Adipose tissue (tissue), 3 donors: ENCODE results near the gene LARP1B. TPM values are rescaled to one million over a fixed set of nuclear protein-coding genes. Genes with fewer than 3 reads are reported as not detected.
"Not testable (repeated sequence)": the region's sequence is repeated elsewhere in the genome, so short reads cannot be mapped to it uniquely, and the experiment has no call there.

Source experiments
- H3K27ac ChIP-seq: one replicate; pipeline ENCODE4 v1.5.1; 2013; ENCODE audit warnings: low read depth, low read length
- WGBS, 3 donors: extraction: QIAGEN DNeasy Blood & Tissue Kit; methylation state at CpG; one replicate each; pipeline ENCODE4 v1.1.7; 2013; 5-methylcytosine and 5-hydroxymethylcytosine counted together
- polyA plus RNA-seq, 3 donors: library from polyadenylated mRNA; stranded (reverse); fragments of 200-250 nt; gene quantifications; one replicate each; pipeline ENCODE4 v1.2.3, GENCODE V29; 2013
- donor health status: healthy with polysubstance abuse.
- donor health status: Bipolar disorder and iron deficiency.
- donor health status: healthy.

LARP1B gene
- polyA plus RNA-seq, 3 donors: 9.7 to 16.5 (median 10.6) TPM

DNA sequence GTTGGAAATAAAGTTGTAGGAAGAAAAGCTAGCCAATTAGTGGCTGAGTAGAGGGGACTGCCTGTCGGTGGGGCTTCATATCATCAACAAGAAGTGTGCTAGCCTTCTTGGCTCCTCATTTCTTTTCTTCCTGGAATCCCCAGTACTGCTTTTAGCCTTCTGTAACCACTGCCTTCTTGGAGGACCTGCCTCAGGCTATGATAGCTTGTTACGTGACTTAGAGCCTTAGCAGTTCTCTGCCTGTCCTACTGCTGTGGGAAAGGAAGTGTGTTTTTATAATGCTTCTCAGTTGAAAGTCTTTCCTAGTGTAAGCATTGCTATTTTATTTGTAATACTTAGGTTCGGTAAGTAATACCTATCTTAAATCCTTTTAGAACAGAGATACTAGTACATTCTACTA is 61.9 kb downstream of the LARP1B start:
- no peak overlapping the region for H3K27ac ChIP-seq
- WGBS, 3 donors: 82 to 97% (median 93%) methylated on average over 3 of the region's 3 CpGs

DNA sequence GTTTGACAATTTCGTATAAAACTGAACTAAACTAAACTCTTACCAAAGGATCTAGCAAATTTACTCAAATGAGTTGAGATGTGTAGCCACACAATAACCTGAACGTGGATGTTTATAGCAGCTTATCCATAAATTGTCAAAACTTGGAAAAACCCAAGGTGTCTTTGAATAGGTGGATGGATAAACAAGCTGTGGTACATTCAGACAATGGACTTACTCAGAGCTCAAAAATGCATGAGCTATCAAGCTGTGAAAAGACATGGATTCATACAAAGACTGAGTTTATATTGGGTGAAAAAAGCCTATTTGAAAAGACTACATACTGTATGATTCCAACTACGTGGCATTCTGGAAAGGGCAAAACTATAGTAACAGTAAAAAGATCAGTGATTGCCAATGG is 69.5 kb downstream of the LARP1B start:
- WGBS, 3 donors: 94 to 98% (median 95%) methylated on average over 3 of the region's 3 CpGs
- H3K27ac ChIP-seq: no peak overlapping the region

DNA sequence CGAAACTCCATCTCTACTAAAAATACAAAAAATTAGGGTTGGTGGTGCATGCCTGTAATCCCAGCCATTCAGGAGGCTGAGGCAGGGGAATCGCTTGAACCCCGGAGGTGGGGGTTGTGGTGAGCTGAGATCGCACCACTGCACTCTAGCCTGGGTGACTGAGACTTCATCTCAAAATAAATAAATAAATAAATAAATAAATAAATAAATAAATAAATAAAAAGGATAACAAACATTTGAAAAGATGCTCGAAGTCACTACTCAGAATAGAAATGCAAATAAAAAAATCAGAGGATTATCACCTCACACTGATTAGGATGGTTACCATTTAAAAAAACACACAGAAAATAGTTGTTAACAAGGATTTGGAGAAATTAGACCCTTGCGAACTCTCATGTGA is 73.8 kb downstream of the LARP1B start:
- 93 to 99% (median 97%) methylated on average over 6 of the region's 6 CpGs for WGBS, 3 donors
- no peak overlapping the region for H3K27ac ChIP-seq

DNA sequence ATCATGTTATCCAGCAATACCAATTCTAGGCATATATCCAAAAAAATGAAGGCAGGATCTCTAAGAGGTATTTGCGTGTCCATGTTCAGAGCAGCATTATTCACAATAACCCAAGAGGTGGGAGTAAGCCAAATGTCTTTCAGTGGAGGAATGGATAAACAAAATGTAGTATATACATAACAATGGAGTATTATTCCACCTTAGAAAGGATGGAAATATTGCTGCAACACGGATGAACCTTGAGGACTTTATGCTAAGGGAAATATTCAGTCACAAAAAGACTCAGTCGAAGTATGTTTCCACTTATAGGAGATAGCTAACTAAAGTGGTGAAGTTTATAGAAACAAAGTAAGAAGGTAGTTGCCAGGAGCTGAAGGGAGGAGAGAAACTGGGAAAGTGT is 74.3 kb downstream of the LARP1B start:
- H3K27ac ChIP-seq: no peak overlapping the region
- WGBS, 3 donors: 89 to 95% (median 95%) methylated on average over 3 of the region's 3 CpGs

DNA sequence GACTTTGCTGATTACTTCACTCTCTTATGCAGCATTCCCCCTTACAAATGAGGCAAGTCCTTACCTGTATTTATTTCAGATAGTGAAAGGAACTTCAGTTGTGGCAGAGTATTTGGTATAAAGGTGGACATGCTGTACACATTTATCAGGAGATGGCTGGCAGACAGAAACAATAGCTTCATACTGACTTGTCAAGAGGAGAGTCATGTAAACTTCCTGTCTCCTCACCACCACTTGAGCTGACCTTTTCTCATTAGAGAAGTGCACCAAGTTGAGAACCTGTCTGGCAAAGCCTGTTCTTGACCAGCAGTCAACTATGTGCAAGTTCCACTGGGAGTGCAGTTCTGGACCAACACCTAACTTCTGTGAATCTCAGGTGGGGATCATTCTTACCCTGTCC is 80.8 kb downstream of the LARP1B start:
- H3K27ac ChIP-seq: no peak overlapping the region

DNA sequence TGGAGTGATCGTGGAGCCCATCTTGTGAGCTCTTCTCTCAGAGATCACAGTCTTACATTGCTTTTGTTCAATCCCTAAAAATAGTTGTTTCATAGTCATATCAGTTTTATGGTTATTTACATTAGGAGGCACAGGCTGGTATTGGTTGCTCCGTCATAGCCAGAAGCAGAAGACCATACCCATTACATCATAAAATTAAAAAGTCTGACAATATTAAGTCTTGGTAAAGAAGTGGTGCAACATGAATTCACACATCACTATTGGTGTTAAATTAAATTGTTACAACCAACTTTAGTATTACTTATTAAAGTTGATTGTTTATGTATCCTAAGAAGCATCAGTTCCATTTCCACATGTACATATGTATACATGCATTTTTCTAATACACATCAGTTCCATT is 84.6 kb downstream of the LARP1B start:
- H3K27ac ChIP-seq: no peak overlapping the region
- WGBS, 3 donors: 97 to 98% (median 97%) methylated on average over 2 of the region's 2 CpGs

DNA sequence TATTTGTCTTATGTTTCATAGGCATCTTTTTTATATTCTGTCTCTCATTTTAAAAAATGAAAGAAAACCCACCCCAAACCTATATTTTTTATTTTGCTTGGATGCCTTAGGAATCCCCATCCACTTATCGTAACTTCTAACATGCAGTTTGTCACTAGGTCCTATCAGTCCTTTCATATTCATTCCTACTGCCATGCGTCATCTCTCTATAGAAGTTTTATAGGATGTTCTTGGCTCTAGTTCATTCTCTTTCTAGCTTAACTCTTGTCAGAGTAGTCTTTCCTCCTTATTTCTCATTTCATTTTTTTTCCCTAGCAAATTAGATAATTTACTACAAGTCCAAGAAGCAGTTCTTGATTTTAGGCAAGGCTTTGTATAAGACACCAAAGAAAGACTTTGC is 92.7 kb downstream of the LARP1B start:
- no peak overlapping the region for H3K27ac ChIP-seq
- 95 to 99% (median 96%) methylated on average over 2 of the region's 2 CpGs for WGBS, 3 donors

DNA sequence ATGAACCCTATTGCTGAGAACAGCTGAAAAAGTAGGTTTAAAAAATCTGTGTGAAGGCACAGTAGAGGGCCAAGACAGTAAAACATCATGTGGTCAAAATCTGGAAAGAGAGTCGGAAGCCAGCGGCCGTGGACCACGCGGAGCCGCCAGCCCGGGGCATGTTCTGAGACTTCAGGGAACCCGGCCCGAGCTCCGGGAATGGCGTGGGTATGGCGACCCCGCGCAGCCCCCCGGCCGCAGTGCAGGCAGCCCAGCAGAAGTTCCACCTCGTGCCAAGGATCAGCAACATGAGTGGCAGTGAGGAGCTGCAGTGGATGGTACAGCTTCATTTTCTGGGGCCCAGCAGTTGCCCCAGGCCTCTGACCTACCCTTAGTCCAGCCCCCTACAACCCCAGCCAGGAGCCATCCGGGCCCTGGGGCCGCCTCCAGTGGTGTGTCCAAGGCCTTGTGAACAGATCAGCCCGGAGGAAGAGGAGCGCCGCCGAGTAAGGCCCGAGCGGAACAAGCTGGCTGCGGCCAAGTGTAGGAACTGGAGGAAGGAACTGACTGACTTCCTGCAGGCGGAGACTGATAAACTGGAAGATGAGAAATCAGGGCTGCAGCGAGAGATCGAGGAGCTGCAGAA is 94.2 kb downstream of the LARP1B start:
- H3K27ac ChIP-seq: no peak overlapping the region
- 92 to 97% (median 93%) methylated on average over 29 of the region's 29 CpGs for WGBS, 3 donors

DNA sequence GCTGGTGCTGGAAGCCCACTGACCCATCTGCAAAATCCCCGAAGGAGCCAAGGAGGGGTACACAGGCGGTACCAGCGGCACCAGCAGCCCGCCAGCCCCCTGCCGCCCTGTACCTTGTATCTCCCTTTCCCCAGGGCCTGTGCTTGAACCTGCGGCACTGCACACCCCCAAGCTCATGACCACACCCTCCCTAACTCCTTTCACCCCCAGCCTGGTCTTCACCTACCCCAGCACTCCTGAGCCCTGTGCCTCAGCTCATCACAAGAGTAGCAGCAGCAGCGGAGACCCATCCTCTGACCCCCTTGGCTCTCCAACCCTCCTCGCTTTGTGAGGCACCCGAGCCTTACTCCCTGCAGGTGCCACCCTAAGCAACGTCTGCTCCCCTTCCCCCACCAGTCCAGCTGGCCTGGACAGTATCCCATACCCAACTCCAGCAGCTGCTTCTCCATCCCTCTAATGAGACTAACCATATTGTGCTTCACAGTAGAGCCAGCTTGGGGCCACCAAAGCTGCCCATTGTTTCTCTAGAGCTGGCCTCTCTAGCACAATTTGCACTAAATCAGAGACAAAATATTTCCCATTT is 94.9 kb downstream of the LARP1B start:
- H3K27ac ChIP-seq: no peak overlapping the region
- WGBS, 3 donors: 96 to 97% (median 97%) methylated on average over 10 of the region's 10 CpGs

DNA sequence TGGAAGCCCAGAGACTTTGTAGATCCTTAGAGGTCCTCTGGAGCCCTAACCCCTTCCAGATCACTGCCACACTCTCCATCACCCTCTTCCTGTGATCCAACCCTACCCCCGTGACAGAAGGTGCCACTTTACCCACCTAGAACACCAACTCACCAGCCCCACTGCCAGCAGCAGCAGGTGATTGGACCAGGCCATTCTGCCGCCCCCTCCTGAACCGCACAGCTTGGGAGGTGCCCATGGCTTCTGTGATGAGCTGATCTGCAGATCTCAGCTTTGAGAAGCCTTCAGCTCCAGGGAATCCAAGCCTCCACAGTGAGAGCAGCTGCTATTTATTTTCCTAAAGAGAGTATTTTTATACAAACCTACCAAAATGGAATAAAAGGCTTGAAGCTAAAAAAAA is 95.4 kb downstream of the LARP1B start:
- WGBS, 3 donors: 96 to 98% (median 97%) methylated on average over 3 of the region's 3 CpGs
- not testable (repeated sequence) for H3K27ac ChIP-seq

DNA sequence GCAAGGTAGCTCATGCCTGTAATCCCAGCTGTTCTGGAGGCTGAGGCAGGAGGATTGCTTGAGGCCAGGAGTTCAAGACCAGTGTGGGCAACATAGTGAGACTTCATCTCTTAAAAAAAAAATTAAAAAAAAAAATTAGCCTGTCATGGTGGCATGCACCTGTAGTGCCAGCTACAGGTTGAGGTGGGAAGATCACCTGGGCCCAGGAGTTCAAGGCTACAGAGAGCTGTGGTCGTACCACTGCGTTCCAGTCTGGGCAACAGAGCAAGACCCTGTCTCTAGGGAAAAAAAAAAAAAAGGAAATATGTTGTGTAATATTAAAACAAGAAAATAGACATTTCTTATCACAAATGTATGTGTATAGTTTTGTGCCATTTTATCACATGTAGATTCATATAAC is 97.8 kb downstream of the LARP1B start:
- H3K27ac ChIP-seq: no peak overlapping the region
- WGBS, 3 donors: 81 to 91% (median 85%) methylated on average over 2 of the region's 2 CpGs

DNA sequence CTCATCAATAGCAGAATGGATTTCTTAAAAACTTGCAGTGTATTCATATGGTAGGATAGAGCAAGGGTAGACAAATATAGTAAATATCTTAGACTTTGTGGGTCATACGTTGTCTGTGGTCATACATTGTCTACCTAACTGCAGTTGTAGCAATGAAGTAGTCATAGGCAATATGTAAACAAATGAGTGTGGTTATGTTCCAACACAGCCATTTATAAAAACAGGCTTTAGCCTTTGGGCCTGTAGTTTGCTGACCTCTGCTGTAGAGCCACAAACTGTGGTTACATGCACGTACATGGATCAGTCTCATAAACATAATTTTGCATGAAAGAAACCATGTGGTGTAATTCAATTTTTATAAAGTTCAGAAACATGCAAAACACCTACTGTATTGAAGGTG is 98.9 kb downstream of the LARP1B start:
- H3K27ac ChIP-seq: no peak overlapping the region
- WGBS, 3 donors: 79 to 87% (median 83%) methylated on average over 2 of the region's 2 CpGs

DNA sequence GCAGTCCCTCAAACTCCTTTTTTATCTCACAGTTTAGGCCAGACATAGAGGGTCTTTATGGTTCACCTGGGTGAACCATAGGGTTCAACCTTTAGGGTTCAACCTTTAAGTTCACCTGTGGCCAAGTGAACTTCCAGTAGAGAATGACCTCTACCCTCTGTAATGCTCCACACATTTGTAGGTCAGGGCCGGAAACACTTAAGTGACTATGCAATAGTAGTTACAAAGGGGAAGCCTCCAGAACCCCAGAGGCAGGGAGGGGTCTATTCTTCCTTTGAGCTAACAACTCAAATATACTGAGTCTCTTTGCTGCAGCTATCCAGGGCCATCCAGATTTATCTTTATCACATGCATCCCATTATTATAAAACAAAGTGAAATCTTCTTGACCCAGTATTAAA is 100.0 kb downstream of the LARP1B start:
- WGBS, 3 donors: 73 to 96% (median 75%) methylated on average over 1 of the region's 1 CpG

DNA sequence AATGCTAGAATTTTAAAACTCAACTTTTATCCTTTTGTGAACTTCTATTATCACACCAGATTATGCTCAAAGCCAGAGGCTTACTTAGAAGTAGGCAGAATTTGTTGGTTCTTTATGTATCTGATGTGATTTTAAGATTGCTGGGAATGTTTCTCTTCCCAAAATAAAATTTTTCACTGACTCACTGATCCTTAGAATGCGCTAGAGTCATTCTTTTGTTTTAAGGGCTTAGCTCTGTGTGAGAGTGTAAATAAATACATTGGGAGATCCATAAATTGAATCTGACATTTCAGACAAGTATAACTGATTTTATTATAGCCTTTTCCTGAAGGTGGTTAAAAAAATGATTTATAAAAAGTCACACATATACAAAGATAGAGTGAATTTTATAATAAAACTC is 101.3 kb downstream of the LARP1B start:
- H3K27ac ChIP-seq: no peak overlapping the region

More for the DNA sequence above, 100.0 kb downstream of the LARP1B start:
- no peak overlapping the region for H3K27ac ChIP-seq

DNA sequence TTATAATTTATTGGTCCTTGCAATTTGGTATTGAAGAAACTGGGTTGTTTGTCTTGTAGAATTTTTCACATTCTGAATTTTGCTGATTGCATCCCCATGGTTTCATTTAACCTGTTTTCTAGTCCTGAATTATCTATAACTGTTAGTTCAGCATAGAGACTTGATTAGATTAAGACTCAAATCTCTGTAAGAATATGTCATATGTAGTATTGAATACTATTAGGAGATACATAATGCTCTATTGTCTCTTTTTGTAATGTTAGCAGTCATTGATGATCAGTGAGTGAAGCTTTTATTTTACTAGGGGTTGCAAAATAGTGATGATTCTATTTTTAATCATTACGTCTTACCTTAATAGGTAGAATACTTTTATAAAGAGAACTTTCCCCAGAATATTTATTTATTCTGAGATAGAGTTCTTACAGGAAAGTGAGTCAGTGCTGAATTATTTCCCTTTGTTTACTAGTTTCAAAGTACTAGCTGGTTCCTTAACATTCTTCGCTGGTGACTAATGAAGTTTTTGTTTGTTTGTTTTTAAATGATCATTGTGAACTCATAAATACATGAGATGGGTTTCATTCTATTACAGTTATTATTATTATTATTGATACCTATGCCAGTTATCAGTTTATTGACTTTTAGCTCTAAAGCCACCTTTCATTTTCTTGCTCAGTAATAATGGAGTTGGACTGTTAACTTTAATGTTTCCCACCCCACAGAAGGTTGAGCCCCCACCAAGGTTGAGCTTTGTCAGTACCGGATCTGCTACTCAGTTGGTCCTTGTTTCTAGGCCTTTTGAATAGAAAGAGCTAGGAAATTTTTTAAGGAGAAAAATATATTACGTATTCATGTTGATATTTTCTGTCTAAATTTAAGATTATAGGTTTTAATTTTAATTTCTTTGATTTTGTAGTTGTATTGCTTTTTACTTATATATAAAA is 102.3 kb downstream of the LARP1B start:
- WGBS, 3 donors: 61 to 91% (median 69%) methylated on average over 4 of the region's 4 CpGs
- no peak overlapping the region for H3K27ac ChIP-seq

More for the DNA sequence above, 101.3 kb downstream of the LARP1B start:
- WGBS, 3 donors: 97 to 99% (median 97%) methylated on average over 1 of the region's 1 CpG

DNA sequence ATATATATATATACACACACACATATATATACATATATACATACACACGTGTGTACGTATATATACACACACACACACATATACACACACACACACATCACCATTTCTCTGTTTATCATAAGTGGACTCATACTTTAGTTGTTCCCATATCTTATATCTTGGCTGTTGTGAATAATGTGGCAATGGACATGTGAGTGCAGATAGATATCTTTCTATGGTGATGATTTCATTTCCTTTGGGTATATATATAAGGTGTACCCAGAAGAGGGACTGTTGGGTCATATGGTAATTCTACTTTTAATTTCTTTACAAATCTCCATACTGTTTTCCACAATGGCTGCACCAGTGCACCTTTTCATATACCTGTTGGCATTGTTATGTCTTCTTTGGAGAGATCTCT is 105.9 kb downstream of the LARP1B start:
- WGBS, 3 donors: 86 to 94% (median 93%) methylated on average over 2 of the region's 2 CpGs
- H3K27ac ChIP-seq: no peak overlapping the region

DNA sequence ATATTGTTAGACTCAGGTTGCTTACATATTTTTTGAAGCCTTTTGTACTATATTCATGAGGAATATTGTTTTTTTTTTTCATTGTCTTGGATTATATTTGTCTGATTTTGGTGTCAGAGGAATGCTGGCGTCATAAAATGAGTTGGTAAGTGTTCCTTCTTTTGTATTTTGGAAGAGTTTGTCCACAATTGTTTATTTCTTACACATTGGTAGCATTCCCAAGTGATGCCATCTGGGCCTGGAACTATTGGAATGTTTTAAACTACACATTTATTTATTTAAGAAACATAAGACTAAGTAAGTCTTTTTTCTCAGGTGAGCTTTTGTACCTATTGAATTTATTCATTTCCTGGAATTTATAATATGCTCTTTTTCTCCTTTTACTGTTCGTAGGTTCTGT is 107.6 kb downstream of the LARP1B start:
- no peak overlapping the region for H3K27ac ChIP-seq
- 92 to 96% (median 94%) methylated on average over 2 of the region's 2 CpGs for WGBS, 3 donors

DNA sequence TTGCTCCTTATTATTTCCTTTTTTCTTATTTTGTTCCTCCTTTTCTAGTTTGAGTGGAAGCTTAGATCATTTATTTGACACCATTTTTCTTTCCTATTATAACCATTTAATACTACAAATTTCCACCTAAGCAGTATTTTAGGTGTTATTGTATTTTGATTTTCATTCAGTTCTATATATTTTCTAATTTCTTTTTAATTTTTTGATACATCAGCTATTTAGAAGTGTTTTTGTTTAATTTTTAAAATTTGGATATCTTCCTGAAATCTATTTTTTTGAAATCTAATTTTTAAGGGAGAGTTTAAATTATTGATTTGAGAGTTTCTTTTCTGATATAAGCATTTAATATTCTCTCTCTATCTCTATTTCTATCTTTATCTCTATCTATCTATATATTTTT is 108.1 kb downstream of the LARP1B start:
- H3K27ac ChIP-seq: no peak overlapping the region

DNA sequence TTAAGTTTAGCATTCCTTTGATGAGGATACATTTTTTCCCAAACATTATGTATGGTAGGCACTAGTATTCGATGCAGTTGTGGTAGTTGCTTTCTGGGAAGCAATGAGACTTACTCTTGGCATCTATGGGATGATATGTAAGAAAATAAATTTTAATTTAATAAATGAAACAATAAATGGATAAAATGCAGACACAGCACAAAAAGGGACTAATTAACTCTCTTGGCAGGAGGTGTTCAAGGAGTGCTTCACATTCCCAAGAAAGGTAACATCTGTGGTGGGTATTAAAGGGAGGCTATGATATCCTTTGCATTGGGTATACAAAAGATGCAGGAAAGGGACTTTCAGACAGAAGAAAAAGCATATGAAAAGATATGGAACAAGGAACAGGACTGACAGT is 115.5 kb downstream of the LARP1B start:
- no peak overlapping the region for H3K27ac ChIP-seq
- WGBS, 3 donors: 94 to 100% (median 97%) methylated on average over 1 of the region's 1 CpG

DNA sequence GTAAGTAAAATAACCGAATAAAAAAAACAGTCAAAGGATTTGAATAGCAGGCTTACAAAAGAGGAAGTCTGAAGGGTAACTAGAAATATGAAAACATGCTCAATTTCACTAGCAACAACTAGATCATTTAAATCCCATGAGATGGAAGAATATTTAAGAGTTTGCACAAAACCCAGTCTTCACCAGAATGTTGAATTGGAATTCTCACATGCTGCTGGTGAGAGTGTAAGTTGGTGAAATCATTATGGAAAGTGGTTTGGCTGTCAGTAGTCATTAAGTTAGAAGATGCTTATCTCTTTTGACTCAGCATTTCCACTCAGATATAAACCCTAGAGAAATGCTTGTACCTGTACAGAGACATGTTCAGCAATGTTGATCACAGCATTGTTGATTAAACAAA is 116.4 kb downstream of the LARP1B start:
- H3K27ac ChIP-seq: no peak overlapping the region
- WGBS, 3 donors: 65 to 86% (median 83%) methylated on average over 1 of the region's 1 CpG
